PC-9 (cell line): ENCODE data around the gene HDAC8. TPM values are rescaled to one million over a fixed set of nuclear protein-coding genes. Genes with fewer than 3 reads are reported as not detected.
"Not testable (repeated sequence)": the region's sequence is repeated elsewhere in the genome, so short reads cannot be mapped to it uniquely, and the experiment has no call there.

ENCODE experiments used
- BruUV-seq: library from RNA; stranded (reverse); fragments of 400-500 nt; replicated peaks from 2 replicates; lab custom pipeline; 2021; lab: Mats Ljungman, UMichigan
- CTCF ChIA-PET: fragments of 300-600 bp; sonication (Branson Sonifier 250); formaldehyde crosslinking; loops from one replicate; lab custom pipeline; 2022; ENCODE audit warnings: antibody characterized with exemption; lab: Charles Lee
- POLR2A ChIA-PET: fragments of 300-600 bp; sonication (Branson Sonifier 250); formaldehyde crosslinking; loops from one replicate; lab custom pipeline; 2022; ENCODE audit warnings: antibody characterized with exemption; ENCODE audit not compliant: unreplicated experiment; lab: Charles Lee
- DNase-seq, 2 experiments: peaks; one replicate each; pipeline versions ENCODE4 v3.0.0 to v3.0.0-alpha.2; 2015 to 2022; ENCODE audit warnings: mixed read lengths in 1 of 2
- H2AFZ ChIP-seq: fragments of 200-600 bp; sonication (generic); 2 replicates; pipeline ENCODE4 v1.8.1; 2017; ENCODE audit warnings: antibody characterized with exemption
- H3F3A ChIP-seq: fragments of 200-600 bp; sonication (generic); 2 replicates; pipeline ENCODE4 v1.8.1; 2017; ENCODE audit warnings: antibody characterized with exemption, mild to moderate bottlenecking, low read depth; ENCODE audit not compliant: insufficient read depth
- H3K27ac ChIP-seq: fragments of 200-600 bp; sonication (generic); 2 replicates; pipeline ENCODE4 v1.6.1; 2016; ENCODE audit warnings: mixed run types
- H3K27me3 ChIP-seq: fragments of 200-600 bp; sonication (generic); 2 replicates; pipeline ENCODE4 v1.6.1; 2016; ENCODE audit warnings: low read depth, mixed run types; ENCODE audit not compliant: insufficient read depth
- H3K36me3 ChIP-seq: fragments of 200-600 bp; sonication (generic); 2 replicates; pipeline ENCODE4 v1.6.1; 2016; ENCODE audit warnings: low read depth, mixed run types
- H3K4me1 ChIP-seq: fragments of 200-600 bp; sonication (generic); replicated peaks from 2 replicates; pipeline ENCODE4 v1.6.1; 2016; ENCODE audit warnings: mixed run types; ENCODE audit not compliant: insufficient read depth
- H3K4me2 ChIP-seq: fragments of 200-600 bp; sonication (generic); 2 replicates; pipeline ENCODE4 v1.6.1; 2017; ENCODE audit warnings: mixed run types
- H3K4me3 ChIP-seq: fragments of 200-600 bp; sonication (generic); 2 replicates; pipeline ENCODE4 v1.6.1; 2016; ENCODE audit warnings: mixed run types
- H3K79me2 ChIP-seq: fragments of 200-600 bp; sonication (generic); 2 replicates; pipeline ENCODE4 v1.6.1; 2017; ENCODE audit warnings: low read depth, mixed run types
- H3K9me2 ChIP-seq: fragments of 200-600 bp; sonication (generic); 2 replicates; pipeline ENCODE4 v1.8.1; 2017; ENCODE audit warnings: mild to moderate bottlenecking; ENCODE audit not compliant: insufficient read depth
- H3K9me3 ChIP-seq: fragments of 200-600 bp; sonication (generic); 2 replicates; pipeline ENCODE4 v1.8.1; 2016; ENCODE audit warnings: low read depth; ENCODE audit not compliant: insufficient read depth
- H4K20me1 ChIP-seq: fragments of 200-600 bp; sonication (generic); 2 replicates; pipeline ENCODE4 v1.8.1; 2017; ENCODE audit not compliant: insufficient read depth
- EZH2 ChIP-seq: fragments of 200-600 bp; sonication (generic); IDR thresholded peaks from 2 replicates; pipeline ENCODE4 v1.8.0; 2017; ENCODE audit warnings: antibody characterized with exemption, low read depth
- intact Hi-C: fragments of 100-400 bp; cut with micrococcal nuclease; formaldehyde crosslinking; loops from one replicate; pipeline ENCODE4 v1.10.0; 2022; ENCODE audit not compliant: unreplicated experiment
- total RNA-seq: library from RNA; stranded (reverse); gene quantifications from 2 replicates; pipeline ENCODE4 v1.2.3, GENCODE V29; 2021
- TF ChIP-seq, protein P1 (sequence below): fragments of 200-600 bp; sonication (generic); conservative IDR thresholded peaks from 2 replicates; pipeline ENCODE4 v1.6.1; 2017; ENCODE audit warnings: mixed run types, antibody characterized with exemption, mild to moderate bottlenecking, moderate library complexity

The HDAC8 gene
- total RNA-seq, 1 experiment from 2014 or later = 61.3 TPM

DNA sequence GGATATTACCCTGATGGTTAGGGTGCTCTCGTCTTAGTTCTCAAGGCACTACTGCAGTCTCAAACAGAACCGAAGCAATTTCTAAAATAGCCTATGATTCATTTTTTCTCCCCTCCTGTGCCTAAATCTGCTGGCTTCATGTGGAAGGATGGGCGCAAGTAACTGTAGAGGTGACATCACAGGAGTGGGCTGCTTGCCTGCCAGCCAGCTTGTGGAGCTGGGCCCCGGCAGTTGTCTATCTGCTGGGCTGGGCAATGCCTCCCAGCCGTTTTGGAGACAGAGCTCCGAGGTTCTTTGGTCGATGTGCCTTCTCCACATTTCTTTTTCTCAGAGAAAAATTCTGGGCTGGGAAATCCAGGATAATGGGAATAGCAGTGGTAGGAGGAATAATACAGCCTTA lies 232.6 kb downstream of the HDAC8 start:
- TF ChIP-seq, protein P1, sequence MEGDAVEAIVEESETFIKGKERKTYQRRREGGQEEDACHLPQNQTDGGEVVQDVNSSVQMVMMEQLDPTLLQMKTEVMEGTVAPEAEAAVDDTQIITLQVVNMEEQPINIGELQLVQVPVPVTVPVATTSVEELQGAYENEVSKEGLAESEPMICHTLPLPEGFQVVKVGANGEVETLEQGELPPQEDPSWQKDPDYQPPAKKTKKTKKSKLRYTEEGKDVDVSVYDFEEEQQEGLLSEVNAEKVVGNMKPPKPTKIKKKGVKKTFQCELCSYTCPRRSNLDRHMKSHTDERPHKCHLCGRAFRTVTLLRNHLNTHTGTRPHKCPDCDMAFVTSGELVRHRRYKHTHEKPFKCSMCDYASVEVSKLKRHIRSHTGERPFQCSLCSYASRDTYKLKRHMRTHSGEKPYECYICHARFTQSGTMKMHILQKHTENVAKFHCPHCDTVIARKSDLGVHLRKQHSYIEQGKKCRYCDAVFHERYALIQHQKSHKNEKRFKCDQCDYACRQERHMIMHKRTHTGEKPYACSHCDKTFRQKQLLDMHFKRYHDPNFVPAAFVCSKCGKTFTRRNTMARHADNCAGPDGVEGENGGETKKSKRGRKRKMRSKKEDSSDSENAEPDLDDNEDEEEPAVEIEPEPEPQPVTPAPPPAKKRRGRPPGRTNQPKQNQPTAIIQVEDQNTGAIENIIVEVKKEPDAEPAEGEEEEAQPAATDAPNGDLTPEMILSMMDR = no peak
- TF ChIP-seq EZH2 = no peak
- Histone ChIP-seq H3K79me2 (no peaks in the 10 kb centered on the region), H3K9me2 (no peaks in the 10 kb centered on the region), H3K27me3 (no peaks in the 10 kb centered on the region), H3F3A (no peaks in the 10 kb centered on the region), H4K20me1 (no peaks in the 10 kb centered on the region), H3K27ac (no peak overlapping the region), H3K9me3 (no peaks in the 10 kb centered on the region), H3K36me3 (no peaks in the 10 kb centered on the region), H3K4me1 (no peaks in the 10 kb centered on the region), H3K4me3 (no peak overlapping the region), H3K4me2 (no peak overlapping the region), H2AFZ (no peak overlapping the region)
- intact Hi-C loops = no loop called here
- DNase-seq = no peak
- CTCF ChIA-PET = no interaction called here
- no TSS peak for BruUV-seq
- POLR2A ChIA-PET = interaction anchor here (1.0 kb wide), 1 partner anchor 43 kb away, joined by 6 read pairs; no protein-coding TSS in a partner anchor

DNA sequence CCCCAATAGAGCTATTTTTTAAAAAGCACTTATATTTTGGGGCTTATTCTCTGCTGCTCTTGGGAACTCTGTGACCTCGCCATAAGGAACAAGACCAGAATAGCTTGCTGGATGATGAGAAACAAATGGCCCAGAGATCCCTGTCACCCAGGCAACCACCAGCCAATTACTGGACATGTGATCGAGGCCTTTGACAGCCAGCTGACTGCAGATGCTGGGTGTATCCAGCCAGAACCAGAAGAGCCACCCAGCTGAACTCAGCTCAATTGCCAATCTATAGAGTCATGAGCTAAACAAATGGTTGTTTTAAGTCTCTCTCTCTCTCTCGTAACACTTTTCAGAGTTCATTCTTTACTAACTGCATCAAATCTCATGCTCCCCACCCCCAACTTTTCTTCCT lies 242.5 kb downstream of the HDAC8 start:
- no TSS peak for BruUV-seq
- H3K79me2 ChIP-seq = no peaks in the 10 kb centered on the region
- H2AFZ ChIP-seq = no peak overlapping the region
- no peak for DNase-seq
- no peaks in the 10 kb centered on the region for H4K20me1 ChIP-seq
- H3K4me3 ChIP-seq = no peak overlapping the region
- no peak for TF ChIP-seq EZH2
- TF ChIP-seq, protein P1 = no peak
- no peaks in the 10 kb centered on the region for H3K9me2 ChIP-seq
- no peaks in the 10 kb centered on the region for H3K36me3 ChIP-seq
- H3K27me3 ChIP-seq = no peaks in the 10 kb centered on the region
- no peak overlapping the region for H3K4me2 ChIP-seq
- H3K27ac ChIP-seq = no peak overlapping the region
- ChIA-PET CTCF (no interaction called here), POLR2A (no interaction called here)
- H3F3A ChIP-seq = no peaks in the 10 kb centered on the region
- no peaks in the 10 kb centered on the region for H3K9me3 ChIP-seq
- no peaks in the 10 kb centered on the region for H3K4me1 ChIP-seq
- intact Hi-C loops = no loop called here

DNA sequence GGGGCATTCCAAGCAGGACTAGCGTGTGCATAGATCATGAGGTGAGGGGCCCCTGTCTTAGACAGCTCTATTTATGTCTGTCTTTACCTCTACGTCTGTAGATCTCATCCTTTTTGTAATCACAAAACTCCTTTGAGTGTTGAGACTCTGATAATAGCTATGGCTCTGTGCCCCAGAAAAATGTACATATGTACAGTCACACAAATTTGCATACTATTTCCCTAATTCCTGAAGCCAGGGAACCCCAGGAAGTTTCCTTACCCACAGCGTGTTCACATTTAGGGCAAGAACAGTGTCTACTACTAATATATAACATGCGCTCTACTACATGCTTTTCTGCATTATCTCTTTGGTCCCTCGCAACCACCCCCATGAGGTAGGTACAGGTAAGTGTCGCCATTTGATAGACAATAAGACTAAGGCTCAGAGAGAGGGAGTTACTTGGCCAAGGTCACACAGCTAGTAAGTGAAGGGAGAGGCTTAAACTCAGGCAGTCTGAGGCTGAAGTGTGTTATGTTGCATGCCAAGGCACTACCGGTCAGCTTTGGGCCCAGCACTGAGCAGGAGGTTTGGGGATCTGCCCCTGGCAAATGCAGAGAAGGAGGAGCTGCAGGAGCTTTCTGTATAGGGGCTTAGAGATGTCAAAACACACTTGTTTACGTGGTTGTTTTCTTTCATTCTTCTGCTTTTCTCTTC lies 245.9 kb downstream of the HDAC8 start:
- intact Hi-C loops = no loop called here
- Histone ChIP-seq H3K36me3 (no peaks in the 10 kb centered on the region), H3K27ac (no peak overlapping the region), H4K20me1 (no peaks in the 10 kb centered on the region), H2AFZ (no peak overlapping the region), H3K4me1 (no peaks in the 10 kb centered on the region), H3K9me2 (no peaks in the 10 kb centered on the region), H3K4me2 (no peak overlapping the region), H3F3A (no peaks in the 10 kb centered on the region), H3K9me3 (no peaks in the 10 kb centered on the region), H3K4me3 (no peak overlapping the region), H3K27me3 (no peaks in the 10 kb centered on the region), H3K79me2 (no peaks in the 10 kb centered on the region)
- BruUV-seq = no TSS peak
- ChIA-PET POLR2A (no interaction called here), CTCF (no interaction called here)
- TF ChIP-seq, protein P1 = no peak
- TF ChIP-seq EZH2 = no peak
- DNase-seq = no peak

DNA sequence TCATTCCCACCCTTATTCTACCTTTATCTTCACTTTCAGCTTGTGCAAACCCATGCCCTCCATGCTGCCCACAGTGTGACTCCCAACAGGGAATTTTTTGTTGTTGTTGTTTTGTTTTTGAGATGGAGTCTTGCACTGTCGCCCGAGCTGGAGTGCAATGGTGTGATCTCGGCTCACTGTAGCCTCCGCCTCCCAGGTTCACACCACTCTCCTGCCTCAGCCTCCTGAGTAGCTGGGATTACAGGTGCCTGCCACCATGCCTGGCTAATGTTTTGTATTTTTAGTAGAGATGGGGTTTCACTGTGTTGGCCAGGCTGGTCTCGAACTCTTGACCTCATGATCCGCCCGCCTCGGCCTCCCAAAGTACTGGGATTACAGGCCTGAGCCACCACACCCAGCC lies 253.0 kb downstream of the HDAC8 start:
- DNase-seq, intact Hi-C loops, BruUV-seq, H3K4me1 ChIP-seq, H3K27me3 ChIP-seq, CTCF ChIA-PET, H3K27ac ChIP-seq, H3K79me2 ChIP-seq, POLR2A ChIA-PET, H4K20me1 ChIP-seq, H3F3A ChIP-seq, H3K4me3 ChIP-seq, H2AFZ ChIP-seq, H3K4me2 ChIP-seq, H3K36me3 ChIP-seq, H3K9me2 ChIP-seq, H3K9me3 ChIP-seq: not testable (repeated sequence)
